ENCODE measurements around the gene GNAI1.

Gene GNAI1

GRCh38 chr7:80204919-80205318, 70.3 kb downstream of the GNAI1 start:
- in situ Hi-C loops (cut with MboI; ENCODE audit: low sequenced_read_pairs), result no loop called here

DNA sequence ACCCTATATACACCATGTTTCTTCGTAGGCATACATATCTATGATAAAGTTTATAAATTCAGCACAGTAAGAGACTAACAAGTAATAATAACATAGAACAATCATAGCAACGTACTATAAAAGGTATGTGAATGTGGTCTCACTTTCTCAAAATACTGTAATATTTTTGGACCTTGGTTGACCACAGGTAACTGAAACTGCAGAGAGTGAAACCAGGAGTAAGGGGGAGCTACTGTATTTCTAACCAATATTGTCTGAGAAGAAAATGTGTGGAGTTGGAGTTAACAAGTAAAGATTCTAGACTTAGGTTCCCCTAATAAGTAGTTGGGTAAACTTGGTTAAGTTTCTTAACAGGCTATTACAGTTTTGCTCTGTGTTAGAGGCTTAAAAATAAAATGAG, 72.1 kb downstream of the GNAI1 start:
- in situ Hi-C loops (cut with MboI; ENCODE audit: low sequenced_read_pairs), result no loop called here

- in situ Hi-C loops (cut with MboI; ENCODE audit: low sequenced_read_pairs), result no loop called here
Measured at GRCh38 chr7:80207501-80207900, 72.9 kb downstream of the GNAI1 start.

DNA sequence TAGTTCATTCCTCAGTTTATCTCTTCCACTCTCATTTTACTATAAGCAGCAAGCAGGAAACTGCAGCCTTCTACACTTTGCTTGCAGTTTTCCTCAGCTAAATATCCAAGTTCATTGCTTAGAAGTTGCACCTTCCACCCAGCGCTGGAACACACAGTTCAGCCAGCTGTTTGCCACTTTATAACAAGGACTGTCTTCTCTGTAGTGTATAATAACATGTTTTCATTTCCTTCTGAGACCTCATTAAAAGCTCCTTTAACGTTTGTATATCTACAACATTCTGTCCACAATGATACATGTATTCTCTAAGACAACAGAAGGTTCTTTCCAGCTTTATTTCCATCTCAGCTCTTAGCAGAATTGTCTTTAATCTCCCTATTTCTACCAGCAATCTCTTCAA, 74.1 kb downstream of the GNAI1 start:
- in situ Hi-C loops (cut with MboI; ENCODE audit: low sequenced_read_pairs), result no loop called here

DNA sequence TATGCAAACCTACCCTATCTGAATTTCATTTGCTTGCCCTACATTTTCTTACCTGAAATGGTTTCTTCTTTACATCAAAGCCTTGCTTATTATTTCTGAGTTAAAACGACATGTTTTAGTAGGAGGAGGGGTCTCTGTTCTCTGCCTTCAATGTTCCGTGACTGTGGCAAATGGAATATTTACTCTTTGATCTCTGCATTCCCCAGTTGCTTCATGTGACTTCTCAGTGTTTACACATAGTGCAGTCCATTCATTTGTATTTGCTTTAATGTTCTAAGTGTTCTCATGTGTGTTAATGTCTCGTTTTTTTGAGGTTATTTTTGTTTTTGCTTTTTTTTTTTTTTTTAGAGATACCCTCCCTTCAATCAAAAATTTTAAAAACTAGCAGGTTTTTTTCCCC, 75.8 kb downstream of the GNAI1 start:
- in situ Hi-C loops (cut with MboI; ENCODE audit: low sequenced_read_pairs), result no loop called here

DNA sequence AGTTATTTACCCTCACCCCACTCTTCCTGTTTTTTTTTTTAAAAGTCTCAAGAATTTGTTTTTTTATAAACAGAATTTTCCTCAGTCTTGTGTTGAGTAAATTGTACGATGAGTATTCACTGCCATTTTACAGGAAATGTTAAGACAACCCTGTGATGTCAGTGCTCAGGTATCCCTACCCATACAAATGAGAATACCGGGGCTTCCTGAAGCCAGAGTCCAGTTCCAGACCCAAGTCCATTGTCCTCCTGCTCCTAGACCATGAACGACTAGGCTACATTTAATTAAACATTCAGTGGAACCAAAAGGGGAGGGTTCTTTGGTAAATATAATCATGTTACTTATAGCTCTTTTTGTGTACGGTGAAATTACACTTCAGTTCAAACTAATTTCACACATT, 79.2 kb downstream of the GNAI1 start:
- in situ Hi-C loops (cut with MboI; ENCODE audit: low sequenced_read_pairs), result no loop called here

DNA sequence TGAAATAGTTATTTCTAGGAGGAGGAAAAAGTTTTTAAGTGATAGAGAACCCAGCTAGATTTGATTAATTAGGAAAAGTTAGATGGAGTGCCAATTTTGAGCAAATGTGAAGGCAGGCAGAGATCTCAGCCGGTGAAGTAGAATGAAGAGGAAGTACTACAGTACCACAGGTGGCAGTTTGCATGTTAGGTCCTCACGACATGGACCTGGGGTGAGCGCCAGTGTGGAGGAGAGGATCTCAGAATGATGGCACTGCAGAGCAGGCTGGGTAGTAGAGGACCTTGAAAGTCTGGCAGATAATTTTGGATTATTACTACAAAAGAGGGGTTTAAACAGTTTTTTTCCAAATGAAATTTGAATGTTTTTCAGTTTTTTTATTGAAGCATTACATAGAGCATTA, 81.1 kb downstream of the GNAI1 start:
- in situ Hi-C loops (cut with MboI; ENCODE audit: low sequenced_read_pairs), result no loop called here

GRCh38 chr7:80216996-80217842, 82.6 kb downstream of the GNAI1 start:
- in situ Hi-C loops (cut with MboI; ENCODE audit: low sequenced_read_pairs), result no loop called here

DNA sequence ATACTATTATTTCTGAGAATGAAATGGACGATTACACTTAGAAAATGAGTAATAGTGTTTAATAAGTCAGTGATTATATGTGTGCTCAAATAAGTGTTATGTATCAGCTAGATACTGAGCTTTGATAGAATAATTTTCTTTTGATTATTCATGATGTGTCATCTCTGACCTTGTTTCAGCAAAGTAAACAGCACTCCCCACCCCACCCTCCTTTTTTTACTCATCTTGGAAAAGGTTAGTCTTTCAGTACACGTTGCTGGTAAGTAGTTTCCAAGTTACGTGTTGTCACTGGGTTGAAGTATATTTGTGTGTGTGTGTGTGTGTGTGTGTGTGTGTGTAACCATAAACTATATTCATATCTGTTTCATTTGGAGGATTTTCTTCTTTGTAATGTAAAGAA, 84.1 kb downstream of the GNAI1 start:
- in situ Hi-C loops (cut with MboI; ENCODE audit: low sequenced_read_pairs), result no loop called here

DNA sequence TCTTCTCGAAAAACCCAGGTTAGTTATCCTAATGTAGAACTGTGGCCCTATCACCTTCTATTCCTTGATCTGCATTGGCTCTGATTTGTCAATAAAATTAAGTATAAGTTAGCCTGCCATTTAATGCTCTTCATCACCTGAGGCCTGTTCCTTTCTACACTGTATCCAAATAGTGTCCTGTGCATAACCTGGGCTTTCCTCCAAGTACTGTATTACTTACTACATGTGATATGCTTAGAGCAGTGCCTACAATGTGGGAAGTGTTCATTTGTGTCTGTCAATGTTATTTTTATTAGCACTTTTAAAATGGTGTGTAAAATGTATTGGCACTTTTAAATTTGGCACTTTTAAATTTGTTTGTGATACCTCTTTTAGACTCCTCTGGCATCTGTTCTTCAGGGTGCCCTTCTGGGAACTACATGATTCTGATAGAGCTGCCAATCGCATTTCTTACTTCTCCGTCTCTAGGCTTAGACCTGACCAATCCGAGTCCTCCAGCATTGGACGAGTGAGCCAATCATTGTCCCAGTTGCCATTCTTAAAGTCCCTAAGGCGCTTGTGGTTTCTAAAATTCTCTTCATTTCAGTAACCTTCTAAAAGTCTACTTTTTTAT, 85.5 kb downstream of the GNAI1 start:
- in situ Hi-C loops (cut with MboI; ENCODE audit: low sequenced_read_pairs), result no loop called here

- in situ Hi-C loops (cut with MboI; ENCODE audit: low sequenced_read_pairs), result no loop called here
Measured at GRCh38 chr7:80224415-80224814, 89.8 kb downstream of the GNAI1 start.

DNA sequence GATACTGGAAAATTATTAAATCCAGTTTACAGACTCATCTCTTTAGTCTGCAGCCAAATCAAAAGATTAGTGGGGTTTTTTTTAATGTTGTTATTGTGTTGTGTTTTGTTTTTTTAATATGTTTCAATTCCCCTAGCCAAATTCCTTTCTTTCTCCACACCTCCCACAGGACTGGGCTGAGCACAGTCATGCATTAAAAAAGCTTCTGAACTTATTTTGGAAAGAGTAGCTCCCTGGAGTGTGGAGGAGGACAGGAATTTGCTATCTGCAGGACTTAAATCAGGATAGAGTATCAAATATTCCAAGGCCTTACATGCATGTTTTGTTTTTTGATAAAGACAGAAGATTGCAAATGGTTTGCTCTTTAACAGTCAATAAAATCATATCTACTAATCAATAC, 90.7 kb downstream of the GNAI1 start:
- in situ Hi-C loops (cut with MboI; ENCODE audit: low sequenced_read_pairs), result no loop called here

GRCh38 chr7:80226629-80227028, 92.0 kb downstream of the GNAI1 start:
- in situ Hi-C loops (cut with MboI; ENCODE audit: low sequenced_read_pairs), result no loop called here

DNA sequence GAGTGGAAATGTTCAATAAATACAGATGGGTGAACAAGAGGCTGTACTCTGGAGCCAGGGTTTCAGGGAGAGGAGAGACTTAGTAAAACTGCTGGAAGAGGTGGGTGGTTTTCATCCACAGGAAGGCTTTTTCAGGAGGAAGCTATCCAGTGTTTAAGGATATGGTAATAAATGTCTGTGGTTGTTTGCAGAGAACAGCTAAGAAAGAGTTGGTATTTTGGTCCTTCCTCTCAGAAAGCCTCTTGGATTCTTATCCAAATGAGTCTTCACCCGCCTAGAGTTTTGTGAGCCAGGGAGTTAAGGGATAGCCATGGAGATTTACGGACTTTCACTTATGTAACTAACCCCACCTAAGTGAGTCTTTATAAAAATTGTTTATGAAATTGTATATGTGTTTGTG, 95.7 kb downstream of the GNAI1 start:
- in situ Hi-C loops (cut with MboI; ENCODE audit: low sequenced_read_pairs), result no loop called here

DNA sequence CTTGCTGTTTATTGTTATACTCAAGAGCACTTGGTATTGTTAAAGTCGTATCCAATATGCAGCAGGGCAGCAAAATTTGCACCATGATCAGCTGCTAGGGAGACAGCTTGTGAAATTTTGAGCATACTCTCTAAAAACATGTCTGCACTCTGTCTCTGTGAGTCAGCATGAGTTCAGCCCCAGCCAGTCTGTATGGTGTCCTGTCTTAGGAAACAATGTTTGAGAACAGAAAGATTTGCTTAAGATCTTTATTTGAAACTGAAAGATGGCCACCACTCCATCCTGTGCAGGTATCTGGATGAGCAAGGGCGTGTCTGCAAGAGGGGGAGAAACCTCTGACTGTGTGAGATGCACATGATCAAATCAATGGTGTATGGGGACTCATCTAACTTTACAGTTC, 97.1 kb downstream of the GNAI1 start:
- in situ Hi-C loops (cut with MboI; ENCODE audit: low sequenced_read_pairs), result no loop called here

DNA sequence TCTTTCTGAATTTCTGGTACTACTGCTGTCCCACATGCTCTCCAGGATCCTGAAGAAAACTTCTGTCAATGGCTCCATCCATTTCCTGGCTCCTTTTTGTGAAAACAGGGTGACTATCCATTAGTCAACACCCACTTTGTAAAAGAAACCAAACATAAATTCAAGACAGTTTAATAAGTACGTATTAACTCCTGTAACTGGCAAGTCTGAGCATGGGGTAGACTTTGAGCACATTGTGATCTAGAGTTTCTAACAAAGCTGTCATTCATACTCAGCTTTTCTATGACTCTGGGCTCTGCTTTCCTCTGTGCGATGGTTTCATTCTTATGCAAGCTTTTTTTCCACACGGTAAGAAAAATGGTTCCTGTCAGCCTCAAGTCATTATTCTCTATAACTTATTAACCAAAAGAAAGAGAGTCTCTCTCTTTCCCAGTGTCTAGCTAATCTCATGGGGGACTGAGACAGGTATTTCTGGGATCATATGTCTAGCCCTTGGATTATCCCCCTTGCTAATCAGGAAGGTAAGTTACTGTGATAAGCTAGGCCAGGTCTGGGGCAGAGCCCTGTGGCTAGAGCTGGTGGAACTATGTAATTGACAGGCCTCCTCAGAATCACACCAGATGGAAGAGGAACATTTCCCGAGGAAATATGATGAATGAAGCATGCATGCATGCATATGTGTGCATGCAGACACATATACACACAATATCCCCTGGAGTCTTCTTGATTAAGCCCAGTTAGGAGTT, 98.5 kb downstream of the GNAI1 start:
- in situ Hi-C loops (cut with MboI; ENCODE audit: low sequenced_read_pairs), result no loop called here

GRCh38 chr7:80235334-80235733, 100.7 kb downstream of the GNAI1 start:
- in situ Hi-C loops (cut with MboI; ENCODE audit: low sequenced_read_pairs), result no loop called here

DNA sequence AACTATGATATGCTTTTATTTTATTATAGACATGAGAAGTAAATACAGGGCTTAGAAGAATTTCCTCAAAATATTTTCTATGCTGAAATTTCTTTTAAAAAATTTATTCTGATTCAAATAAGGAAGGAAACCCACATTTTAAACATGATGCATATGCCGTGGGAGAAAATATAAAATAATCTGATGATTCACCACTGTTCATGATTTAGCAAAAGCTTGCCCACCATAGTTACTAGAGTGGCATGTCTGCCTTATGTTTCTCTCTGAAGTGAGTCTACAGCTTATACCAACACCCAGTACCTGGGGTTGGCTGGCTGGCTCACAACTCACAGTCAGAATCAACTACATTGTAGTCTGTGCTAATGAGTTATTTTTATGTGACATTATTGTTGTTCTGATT, 102.0 kb downstream of the GNAI1 start:
- in situ Hi-C loops (cut with MboI; ENCODE audit: low sequenced_read_pairs), result no loop called here

DNA sequence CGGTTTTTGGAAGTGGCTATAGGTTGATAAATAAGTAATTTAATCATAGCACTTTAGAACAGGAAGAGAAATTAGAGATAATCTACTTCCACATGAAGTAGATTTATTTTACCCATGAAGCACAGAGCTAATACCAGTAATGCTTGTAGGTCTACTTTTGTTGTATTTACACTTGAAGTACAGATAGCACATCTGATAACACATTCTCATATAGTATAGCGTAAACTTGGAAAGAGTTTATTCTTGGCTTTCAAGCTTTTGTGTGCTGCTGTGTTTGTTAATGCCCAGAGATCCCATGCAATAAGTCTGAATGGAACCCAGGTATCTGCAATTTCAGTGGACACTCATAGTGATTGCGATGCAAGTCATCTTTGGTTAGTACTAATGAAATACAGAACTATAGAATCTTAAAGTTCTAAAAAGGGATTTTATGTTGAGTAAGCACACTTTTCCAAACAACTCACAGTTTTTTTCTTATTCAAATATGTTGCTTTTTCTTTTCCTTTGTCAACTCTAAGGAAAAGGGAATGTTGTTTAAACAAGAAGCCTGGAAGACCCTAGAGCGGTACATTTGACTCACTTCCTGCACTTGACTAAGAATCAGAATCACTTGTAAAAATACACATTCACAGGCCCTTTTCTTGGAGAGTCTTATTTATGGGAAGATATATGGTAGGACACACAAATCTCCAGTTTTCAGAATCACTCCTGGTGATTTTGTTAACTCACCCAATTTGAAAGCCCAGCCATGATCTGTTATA, 105.8 kb downstream of the GNAI1 start:
- in situ Hi-C loops (cut with MboI; ENCODE audit: low sequenced_read_pairs), result no loop called here

DNA sequence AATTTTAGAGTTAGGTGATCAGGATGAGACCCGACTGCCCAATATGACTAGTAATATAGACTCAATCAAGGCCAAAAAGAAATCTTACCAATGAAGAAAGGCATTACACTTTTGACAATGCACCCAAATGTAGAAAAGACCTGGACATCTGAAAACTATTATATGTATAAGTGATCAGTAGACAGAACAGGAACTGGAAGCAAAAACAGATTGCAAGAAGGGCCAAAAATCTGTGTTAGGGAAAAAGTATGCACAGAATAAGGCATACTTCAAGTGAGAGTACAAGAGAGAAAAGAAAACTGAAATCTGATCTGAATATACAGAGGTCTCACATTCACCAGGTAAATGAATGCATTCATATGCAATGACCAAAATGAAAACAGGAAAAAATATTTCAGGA, 107.0 kb downstream of the GNAI1 start:
- in situ Hi-C loops (cut with MboI; ENCODE audit: low sequenced_read_pairs), result no loop called here

DNA sequence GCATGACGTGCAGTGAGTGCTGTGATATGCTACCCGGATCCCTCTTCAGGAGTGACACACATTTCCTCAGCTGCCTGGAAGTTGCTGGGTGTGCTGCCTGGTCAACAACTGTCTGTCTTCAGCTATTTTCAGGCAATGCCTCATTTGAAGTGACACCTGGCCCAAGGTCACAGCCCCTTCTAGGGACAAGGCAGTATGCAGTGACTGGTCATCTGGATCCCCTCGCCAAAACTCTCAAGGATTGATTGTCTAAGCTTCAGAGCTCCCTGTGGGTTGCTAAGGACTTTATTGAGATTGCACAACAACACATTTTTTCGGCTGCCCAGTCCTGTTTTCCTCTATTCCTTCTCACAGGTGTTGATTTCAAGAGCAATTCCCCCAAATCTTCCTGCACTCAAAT, 108.8 kb downstream of the GNAI1 start:
- in situ Hi-C loops (cut with MboI; ENCODE audit: low sequenced_read_pairs), result no loop called here

All from hTERT RPE-1 (cell line).